ENCODE measurements around the gene IL36RN. TPM values are rescaled to one million over a fixed set of nuclear protein-coding genes. Genes with fewer than 3 reads are reported as not detected.

Gene IL36RN
- polyA plus RNA-seq, 5 donors: 0.04 to 0.15 TPM; not detected in 3

DNA sequence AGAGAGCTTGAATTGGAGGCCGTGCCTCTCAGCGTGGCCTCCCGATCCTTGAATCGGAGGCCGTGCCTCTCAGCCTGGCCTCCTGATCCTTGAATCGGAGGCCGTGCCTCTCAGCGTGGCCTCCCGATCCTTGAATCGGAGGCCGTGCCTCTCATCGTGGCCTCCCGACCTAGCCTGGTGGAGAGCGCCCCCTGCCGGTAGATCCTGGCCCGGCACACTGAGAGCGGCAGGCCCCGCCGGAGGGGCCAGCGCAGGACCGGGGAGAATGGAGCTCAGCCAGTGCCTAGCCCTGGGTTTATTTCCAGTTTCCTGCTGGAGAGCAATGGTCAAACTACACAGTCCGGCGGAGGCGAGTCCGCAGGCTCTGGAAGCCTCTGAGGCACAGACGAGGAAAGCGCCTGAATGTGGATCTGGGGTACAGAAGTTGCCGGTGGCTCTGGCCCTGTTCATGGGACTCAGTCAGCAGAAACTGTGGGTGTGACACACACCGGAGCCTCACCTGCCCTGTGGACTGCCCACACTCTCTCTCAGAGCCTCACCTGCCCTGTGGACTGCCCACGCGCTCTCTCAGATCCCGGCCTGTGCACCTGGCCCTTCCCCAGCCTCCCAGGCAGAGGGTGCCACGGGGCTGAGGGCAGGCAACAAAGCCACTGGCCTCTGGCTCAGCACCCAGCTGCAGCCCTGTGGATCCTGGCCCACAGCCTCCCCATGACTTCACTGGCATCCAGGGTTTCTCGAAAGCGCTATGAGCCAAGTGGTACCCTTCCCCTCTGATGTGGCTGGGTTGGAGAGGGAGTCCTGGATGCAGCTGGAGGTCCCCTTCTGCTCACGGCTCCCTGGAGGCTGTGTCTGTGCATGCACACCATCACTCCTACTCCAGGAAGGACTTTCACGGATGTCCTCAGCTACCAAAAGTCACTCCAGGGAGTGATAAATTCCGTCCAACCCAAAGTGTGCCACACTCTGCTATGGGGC lies 7.8 kb upstream of the IL36RN start:
- no peak for DNase-seq

DNA sequence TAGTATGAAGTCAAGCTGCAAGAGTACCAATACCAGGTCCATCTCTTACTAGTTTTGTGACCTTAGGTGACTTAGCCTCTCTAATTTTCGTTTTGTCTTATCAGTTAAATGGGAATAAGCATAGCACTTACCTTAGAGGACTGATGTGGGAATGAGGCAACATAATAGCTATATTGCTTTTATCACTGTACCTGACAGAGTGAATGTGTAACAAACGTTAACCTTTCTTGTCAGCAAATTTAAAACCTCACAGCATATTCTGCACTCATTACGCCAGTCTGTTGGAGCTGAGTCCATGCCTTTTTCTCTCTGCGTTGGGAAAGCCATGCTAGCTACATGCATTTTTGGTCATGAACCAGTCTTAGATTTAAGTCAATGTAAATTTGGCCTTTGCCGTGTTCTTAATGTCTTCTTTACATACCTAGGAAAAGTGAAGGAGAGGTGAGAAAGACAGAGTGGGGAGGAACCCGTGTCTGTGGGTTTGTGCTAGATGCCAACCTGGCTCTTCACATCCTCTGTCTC lies 6.5 kb upstream of the IL36RN start, which contains the start of gene IL36B:
IL36B (minus strand) TSS at position 472 of the 522 bp plus-strand sequence.
- no peak for DNase-seq

DNA sequence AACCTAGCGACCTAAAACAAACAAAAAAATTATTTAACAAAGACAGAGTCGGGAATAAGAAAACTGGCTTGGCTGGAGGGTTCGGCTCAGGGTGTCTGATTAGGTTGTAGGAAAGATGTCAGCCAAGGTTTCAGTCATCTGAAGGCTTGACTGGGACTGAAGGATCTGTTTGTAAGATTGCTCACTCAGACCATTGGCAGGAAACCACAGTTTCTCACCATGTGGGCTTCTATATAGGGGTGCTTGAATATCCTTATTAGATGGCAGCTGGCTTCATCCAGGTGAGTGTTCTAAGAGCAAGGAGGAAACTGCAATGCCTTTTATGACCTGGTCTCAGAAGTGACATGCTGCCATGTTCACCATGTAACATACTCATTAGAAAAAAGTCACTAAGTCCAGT lies 5.3 kb upstream of the IL36RN start:
- no peak for DNase-seq

DNA sequence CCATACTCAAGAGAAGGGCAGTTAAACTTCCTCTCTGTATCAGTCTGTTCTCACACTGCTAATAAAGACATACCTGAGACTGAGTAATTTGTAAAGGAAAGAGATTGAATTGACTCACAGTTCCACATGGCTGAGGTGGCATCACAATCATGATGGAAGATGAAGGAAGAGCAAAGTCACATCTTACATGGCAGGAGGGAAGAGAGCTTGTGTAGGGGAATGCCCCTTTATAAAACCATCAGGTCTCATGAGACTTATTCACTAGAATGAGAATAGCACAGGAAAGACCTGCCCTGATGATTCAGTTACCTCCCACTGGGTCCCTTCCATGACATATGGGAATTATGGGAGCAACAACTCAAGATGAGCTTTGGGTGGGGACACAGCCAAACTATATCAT lies 4.9 kb upstream of the IL36RN start:
- no peak for DNase-seq

DNA sequence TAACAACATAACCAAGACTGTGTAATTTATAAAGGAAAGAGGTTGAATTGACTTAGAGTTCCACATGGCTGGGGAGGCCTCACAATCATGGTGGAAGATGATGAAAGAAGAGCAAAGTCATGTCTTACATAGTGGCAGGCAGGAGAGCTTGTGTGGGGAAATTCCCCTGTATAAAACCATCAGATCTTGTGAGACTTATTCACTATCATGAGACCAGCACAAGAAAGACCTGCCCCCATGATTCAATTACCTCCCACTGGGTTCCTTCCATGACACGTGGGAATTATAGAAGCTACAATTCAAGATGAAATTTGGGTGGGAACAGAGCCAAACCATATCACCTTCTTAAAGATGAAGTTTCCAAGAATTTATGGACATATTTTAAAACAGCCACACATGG lies 2.5 kb upstream of the IL36RN start:
- no peak for DNase-seq

DNA sequence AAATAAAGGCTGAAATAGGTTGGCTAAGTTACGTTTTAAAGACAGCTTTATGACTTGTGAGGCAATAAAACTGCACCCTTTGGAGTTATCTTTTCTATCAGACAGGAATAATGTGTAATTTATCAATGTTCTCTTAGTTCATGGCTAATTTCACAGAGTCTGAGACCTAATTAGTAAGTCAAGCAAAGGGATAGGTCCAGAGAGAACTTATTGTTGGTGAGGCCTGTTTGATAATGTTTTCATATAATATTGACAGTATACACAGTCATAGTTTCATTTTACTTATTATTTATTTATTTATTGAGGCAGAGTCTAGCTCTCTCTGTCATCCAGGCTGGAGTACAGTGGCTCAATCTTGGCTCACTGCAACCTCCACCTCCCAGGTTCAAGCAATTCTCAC lies 1.9 kb upstream of the IL36RN start:
- no peak for DNase-seq

GRCh38 chr2:113058411-113058994 lies 495 bp upstream of the IL36RN start:
- no peak for DNase-seq

- no peak for DNase-seq
These were observed 1.4 kb downstream of the IL36RN start for GRCh38 chr2:113060396-113060795.

- DNase-seq: no peak
These were observed 1.8 kb downstream of the IL36RN start for GRCh38 chr2:113060796-113061195.

DNA sequence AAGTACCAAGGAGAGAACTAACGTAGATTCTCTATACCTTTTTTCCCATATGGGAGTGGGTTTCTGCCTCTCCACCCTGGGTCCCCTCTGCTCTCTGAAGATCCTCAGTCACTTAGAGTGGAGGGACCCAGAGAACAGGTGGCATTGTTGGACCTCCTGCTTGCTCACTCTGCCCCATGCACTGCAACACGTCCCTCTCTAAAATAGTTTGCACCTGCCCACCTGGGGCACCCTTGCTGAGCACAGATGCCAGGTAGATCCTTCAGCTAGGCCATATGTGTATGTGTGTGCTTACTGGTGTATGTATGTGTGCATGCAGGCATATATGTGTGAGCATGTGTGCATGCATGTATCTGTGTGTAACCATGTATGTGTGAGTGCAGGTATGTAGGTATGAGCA lies 2.2 kb downstream of the IL36RN start:
- DNase-seq: no peak

DNA sequence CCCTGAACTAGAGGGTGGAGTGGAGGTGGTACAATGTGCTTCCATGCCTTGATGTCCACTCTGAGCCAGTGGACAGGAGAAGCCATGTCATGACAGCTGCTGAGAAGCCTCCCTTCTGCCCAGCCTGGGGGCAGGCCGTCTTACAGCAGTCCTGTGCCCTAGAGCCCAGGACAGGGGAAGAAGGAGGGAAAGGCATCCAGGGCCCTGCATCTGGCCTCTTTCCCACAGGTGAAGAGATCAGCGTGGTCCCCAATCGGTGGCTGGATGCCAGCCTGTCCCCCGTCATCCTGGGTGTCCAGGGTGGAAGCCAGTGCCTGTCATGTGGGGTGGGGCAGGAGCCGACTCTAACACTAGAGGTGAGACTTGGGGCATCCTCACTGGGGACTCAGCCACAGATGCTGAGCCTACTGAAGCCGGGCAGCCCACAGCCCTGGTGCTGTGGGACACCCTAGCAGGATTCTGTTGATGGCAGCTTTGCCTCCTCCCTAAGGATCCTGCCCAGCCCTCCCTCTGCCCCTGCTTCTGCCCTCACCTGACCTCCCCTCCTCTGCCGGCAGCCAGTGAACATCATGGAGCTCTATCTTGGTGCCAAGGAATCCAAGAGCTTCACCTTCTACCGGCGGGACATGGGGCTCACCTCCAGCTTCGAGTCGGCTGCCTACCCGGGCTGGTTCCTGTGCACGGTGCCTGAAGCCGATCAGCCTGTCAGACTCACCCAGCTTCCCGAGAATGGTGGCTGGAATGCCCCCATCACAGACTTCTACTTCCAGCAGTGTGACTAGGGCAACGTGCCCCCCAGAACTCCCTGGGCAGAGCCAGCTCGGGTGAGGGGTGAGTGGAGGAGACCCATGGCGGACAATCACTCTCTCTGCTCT lies 3.1 kb downstream of the IL36RN start:
- no peak for DNase-seq

GRCh38 chr2:113064281-113064680 lies 5.3 kb downstream of the IL36RN start:
- DNase-seq: no peak

- DNase-seq: no peak
These were observed 5.9 kb downstream of the IL36RN start for GRCh38 chr2:113064898-113065297.

- no peak for DNase-seq
These were observed 8.7 kb downstream of the IL36RN start, which contains the start of gene IL1F10 for GRCh38 chr2:113067681-113068080. Gene IL1F10 (plus strand): TSS chr2:113067970. CDS start chr2:113072739, 4,769 bp downstream.

- no peak for DNase-seq
These were observed 9.3 kb downstream of the IL36RN start for GRCh38 chr2:113068249-113068648.

DNA sequence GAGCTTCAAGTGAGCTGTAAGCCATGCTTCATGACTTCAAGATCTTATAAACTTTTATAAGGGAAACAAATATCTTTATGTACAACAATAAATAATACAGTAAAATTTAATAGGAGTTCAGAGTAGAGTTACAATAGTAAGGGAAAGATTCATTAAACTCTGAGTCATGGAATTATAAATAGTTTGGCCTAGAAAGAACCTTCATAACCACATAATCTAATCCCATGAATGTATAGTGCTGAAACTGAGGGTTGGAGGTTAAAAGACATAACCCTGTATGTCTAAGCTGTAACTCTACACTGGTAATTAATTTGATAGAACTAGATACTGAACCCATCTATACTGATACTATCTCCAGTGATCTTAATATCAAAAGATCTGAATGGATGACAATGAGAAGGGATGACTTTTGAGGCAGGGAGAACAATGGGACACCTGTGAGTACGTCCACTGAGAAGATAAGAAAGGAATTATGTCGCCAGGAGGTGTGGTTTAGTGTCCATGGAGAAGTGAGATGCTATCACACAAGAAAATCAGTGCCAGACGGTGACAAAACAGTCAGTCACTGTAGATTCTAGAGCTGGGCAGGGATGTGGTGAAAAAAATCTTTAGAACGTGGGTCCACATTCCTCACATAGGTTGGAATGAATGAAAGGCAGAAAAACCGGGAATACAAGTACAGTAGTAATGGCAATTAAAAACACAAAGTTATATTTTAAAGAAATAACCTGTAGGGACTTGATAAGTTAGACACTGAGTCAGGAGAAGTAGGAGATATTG lies 9.9 kb downstream of the IL36RN start:
- DNase-seq: no peak

DNA sequence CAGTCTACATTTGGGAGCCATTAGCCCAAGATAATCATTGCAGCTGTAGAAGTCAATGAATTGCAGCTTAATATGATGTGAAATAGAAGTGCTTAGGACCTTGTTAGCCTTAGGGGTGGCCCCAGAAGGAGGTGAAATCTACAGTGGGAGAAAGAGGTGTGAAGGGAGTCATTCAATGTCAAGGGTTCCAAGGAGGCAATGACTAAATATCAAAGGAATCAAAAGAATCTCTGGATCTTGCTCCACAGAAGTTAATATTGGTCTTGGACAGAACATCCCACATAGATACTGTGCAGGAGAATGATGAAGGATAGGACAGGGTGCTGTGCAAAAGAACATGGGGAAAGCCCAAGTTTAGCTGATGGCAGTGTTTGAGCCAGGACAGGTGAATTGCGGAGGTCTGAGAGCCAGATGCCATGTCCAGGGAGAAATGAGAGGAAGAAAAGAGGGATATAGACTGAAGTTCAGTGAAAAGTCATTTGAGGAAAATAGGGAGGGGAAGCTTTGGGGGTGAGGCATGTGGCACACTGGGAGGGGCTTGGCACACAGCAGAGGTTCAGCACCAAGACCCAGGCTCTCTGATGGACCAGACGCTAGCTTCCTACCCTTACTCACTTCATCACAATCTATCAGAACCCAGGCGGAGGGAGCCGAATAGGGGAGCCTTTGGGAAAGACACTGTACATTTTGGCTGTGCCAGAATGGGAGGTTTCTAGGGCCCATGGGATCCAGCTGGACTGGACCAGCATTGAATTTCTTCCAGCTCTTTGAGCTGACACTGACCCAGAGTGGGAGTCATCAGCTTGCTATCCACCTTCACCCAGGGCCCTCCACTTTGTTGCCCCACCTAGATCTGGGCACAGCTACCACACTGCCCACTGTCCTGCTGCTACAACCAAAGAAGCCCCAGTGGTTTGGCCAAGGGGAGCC lies 10.9 kb downstream of the IL36RN start:
- DNase-seq: no peak

- no peak for DNase-seq
These were observed 11.6 kb downstream of the IL36RN start for GRCh38 chr2:113070606-113070975.

DNA sequence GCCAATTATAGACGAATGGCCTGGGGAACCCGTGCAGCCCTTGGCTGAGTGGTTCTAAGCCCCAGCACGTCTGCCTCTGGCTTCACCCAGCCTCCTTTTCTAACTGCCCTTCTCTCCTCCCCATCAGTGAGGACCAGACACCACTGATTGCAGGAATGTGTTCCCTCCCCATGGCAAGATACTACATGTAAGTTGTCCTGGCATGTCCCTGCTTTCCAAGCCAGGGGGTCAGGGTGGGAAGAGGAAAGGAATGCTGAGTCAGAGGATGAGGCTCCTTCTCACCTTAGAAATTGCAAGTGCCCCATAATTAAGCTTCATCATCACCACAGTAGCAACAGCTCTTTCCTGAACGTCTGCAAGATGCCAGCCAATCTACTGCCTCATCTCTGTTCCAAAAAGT lies 13.6 kb downstream of the IL36RN start:
- DNase-seq: no peak

- no peak for DNase-seq
These were observed 14.4 kb downstream of the IL36RN start for GRCh38 chr2:113073325-113073834.

All from right lung (tissue), 5 donors.